Parathyroid adenoma (tissue), 2 donors: Measurements from ENCODE around the gene FCN2.

Source experiments
- H2AFZ ChIP-seq: fragments of 300-600 bp; sonication (generic); one replicate; pipeline ENCODE4 v1.7.0; 2017; ENCODE audit warnings: antibody characterized with exemption, mild to moderate bottlenecking
- H3K27ac ChIP-seq: fragments of 300-600 bp; sonication (generic); one replicate; pipeline ENCODE4 v1.7.0; 2017
- H3K27me3 ChIP-seq: fragments of 300-600 bp; sonication (generic); one replicate; pipeline ENCODE4 v1.7.0; 2017; ENCODE audit warnings: low read length; ENCODE audit not compliant: control insufficient read depth, insufficient read depth
- H3K36me3 ChIP-seq: fragments of 300-600 bp; sonication (generic); one replicate; pipeline ENCODE4 v1.7.0; 2017; ENCODE audit warnings: low read length; ENCODE audit not compliant: control insufficient read depth, insufficient read depth
- H3K4me1 ChIP-seq: fragments of 300-600 bp; sonication (generic); one replicate; pipeline ENCODE4 v1.7.0; 2017; ENCODE audit warnings: control low read depth
- H3K4me2 ChIP-seq: fragments of 300-600 bp; sonication (generic); one replicate; pipeline ENCODE4 v1.7.0; 2017; ENCODE audit warnings: low read length
- H3K4me3 ChIP-seq: fragments of 300-600 bp; sonication (generic); one replicate; pipeline ENCODE4 v1.7.0; 2017; ENCODE audit warnings: low read depth, low read length
- H3K79me2 ChIP-seq: fragments of 300-600 bp; sonication (generic); one replicate; pipeline ENCODE4 v1.7.0; 2017; ENCODE audit warnings: control low read depth
- H3K9ac ChIP-seq: fragments of 300-600 bp; sonication (generic); one replicate; pipeline ENCODE4 v1.7.0; 2017; ENCODE audit warnings: mild to moderate bottlenecking
- H3K9me3 ChIP-seq: fragments of 300-600 bp; sonication (generic); one replicate; pipeline ENCODE4 v1.7.0; 2017; ENCODE audit warnings: low read length; ENCODE audit not compliant: control insufficient read depth
- CTCF ChIP-seq: fragments of 300-600 bp; sonication (generic); IDR thresholded peaks from one replicate; pipeline ENCODE4 v1.7.0; 2017; ENCODE audit warnings: antibody characterized with exemption, mild to moderate bottlenecking
- donor health status: primary hyperparathyroidism.

The FCN2 gene

DNA sequence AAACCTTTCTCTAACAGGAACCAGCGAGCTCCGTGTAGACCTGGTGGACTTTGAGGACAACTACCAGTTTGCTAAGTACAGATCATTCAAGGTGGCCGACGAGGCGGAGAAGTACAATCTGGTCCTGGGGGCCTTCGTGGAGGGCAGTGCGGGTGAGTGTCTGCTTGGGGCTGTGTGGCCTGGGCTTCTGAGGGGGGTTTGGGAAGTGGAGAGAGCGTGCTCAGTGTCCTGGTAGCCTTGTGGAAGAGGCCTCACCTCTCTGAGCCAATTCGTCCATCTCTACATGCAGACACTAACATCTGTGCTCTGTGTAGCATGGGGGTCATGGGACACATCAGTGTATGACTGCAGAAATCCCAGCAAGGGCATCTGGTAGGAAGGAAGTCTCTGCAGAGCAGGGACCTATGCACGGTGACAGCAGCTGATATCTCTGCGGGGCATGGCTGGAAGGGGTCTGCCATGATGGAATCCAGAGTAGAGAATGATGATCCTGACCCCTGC is 5.9 kb downstream of the FCN2 start:
- no peak overlapping the region for H3K4me3 ChIP-seq
- H3K4me1 ChIP-seq, result no peaks in the 10 kb centered on the region
- no peak overlapping the region for H2AFZ ChIP-seq
- no peak overlapping the region for H3K9ac ChIP-seq
- no peak overlapping the region for H3K27ac ChIP-seq
- no peaks in the 10 kb centered on the region for H3K79me2 ChIP-seq
- no peaks in the 10 kb centered on the region for H3K9me3 ChIP-seq
- H3K4me2 ChIP-seq, result no peak overlapping the region
- no peaks in the 10 kb centered on the region for H3K36me3 ChIP-seq
- H3K27me3 ChIP-seq, result no peaks in the 10 kb centered on the region
- TF ChIP-seq CTCF, result no peak

DNA sequence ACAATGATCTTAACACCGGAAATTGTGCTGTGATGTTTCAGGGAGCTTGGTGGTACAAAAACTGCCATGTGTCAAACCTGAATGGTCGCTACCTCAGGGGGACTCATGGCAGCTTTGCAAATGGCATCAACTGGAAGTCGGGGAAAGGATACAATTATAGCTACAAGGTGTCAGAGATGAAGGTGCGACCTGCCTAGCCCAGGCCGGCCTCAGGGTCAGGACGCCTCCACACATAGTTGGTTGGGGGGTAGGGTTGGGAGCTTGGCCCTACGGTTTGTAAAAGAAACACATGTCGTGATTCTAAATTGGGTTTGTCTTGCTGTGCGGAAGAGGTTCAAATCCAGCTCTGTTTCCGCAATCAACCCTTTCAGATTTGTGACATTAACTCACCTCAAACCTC is 6.6 kb downstream of the FCN2 start:
- no peaks in the 10 kb centered on the region for H3K4me1 ChIP-seq
- H3K27me3 ChIP-seq, result no peaks in the 10 kb centered on the region
- no peaks in the 10 kb centered on the region for H3K36me3 ChIP-seq
- no peaks in the 10 kb centered on the region for H3K79me2 ChIP-seq
- no peak for TF ChIP-seq CTCF
- H3K4me2 ChIP-seq, result no peak overlapping the region
- H3K27ac ChIP-seq, result no peak overlapping the region
- no peak overlapping the region for H2AFZ ChIP-seq
- H3K4me3 ChIP-seq, result no peak overlapping the region
- H3K9me3 ChIP-seq, result no peaks in the 10 kb centered on the region
- no peak overlapping the region for H3K9ac ChIP-seq

- TF ChIP-seq CTCF, result no peak
- H3K9ac ChIP-seq, result no peak overlapping the region
- H3K4me2 ChIP-seq, result no peak overlapping the region
- H3K9me3 ChIP-seq, result no peaks in the 10 kb centered on the region
- no peaks in the 10 kb centered on the region for H3K4me1 ChIP-seq
- H3K27me3 ChIP-seq, result no peaks in the 10 kb centered on the region
- H3K79me2 ChIP-seq, result no peaks in the 10 kb centered on the region
- no peaks in the 10 kb centered on the region for H3K36me3 ChIP-seq
- no peak overlapping the region for H3K27ac ChIP-seq
- H3K4me3 ChIP-seq, result no peak overlapping the region
- no peak overlapping the region for H2AFZ ChIP-seq
These were observed 7.3 kb downstream of the FCN2 start for GRCh38 chr9:134887686-134888602.

- Histone ChIP-seq H3K36me3 (no peaks in the 10 kb centered on the region), H3K4me2 (no peak overlapping the region)
- no peak for TF ChIP-seq CTCF
These were observed 8.1 kb downstream of the FCN2 start for GRCh38 chr9:134888603-134889190.

More at GRCh38 chr9:134888603-134889190, 8.1 kb downstream of the FCN2 start:
- Histone ChIP-seq H3K79me2 (no peaks in the 10 kb centered on the region), H3K9me3 (no peaks in the 10 kb centered on the region), H2AFZ (no peak overlapping the region), H3K9ac (no peak overlapping the region), H3K27ac (no peak overlapping the region), H3K4me3 (no peak overlapping the region), H3K27me3 (no peaks in the 10 kb centered on the region), H3K4me1 (no peaks in the 10 kb centered on the region)
